SKM-1 treated with dmso at 0.1 percent for 144 hours (cell line): ENCODE data around the gene CIAO3.
"Not testable (repeated sequence)": the region's sequence is repeated elsewhere in the genome, so short reads cannot be mapped to it uniquely, and the experiment has no call there.

Source experiments
- DNase-seq: peaks from one replicate; lab custom pipeline; 2025; ENCODE audit not compliant: unreplicated experiment; lab: John Stamatoyannopoulos, UW

Gene CIAO3

GRCh38 chr16:694863-695354, 45.9 kb downstream of the CIAO3 start:
- DNase-seq = no peak

- DNase-seq = no peak
Observed at GRCh38 chr16:694187-694862, 46.5 kb downstream of the CIAO3 start.

- DNase-seq = no peak
Observed at GRCh38 chr16:693766-694165, 47.0 kb downstream of the CIAO3 start.

GRCh38 chr16:693364-693763, 47.4 kb downstream of the CIAO3 start:
- DNase-seq = no peak

GRCh38 chr16:692356-693108, 48.3 kb downstream of the CIAO3 start:
- DNase-seq = no peak

- not testable (repeated sequence) for DNase-seq
Observed at GRCh38 chr16:691242-691641, 49.6 kb downstream of the CIAO3 start.

- DNase-seq = no peak
Observed at GRCh38 chr16:689175-689897, 51.5 kb downstream of the CIAO3 start.

- no peak for DNase-seq
Observed at GRCh38 chr16:687499-687898, 53.3 kb downstream of the CIAO3 start.

- no peak for DNase-seq
Observed at GRCh38 chr16:686459-687260, 54.1 kb downstream of the CIAO3 start.

- DNase-seq = no peak
Observed at GRCh38 chr16:685967-686366, 54.8 kb downstream of the CIAO3 start.

- no peak for DNase-seq
Observed at GRCh38 chr16:684961-685696, 55.7 kb downstream of the CIAO3 start.

GRCh38 chr16:684071-684794, 56.6 kb downstream of the CIAO3 start, which contains the start of gene JMJD8:
JMJD8 (minus strand) TSS chr16:684334; CDS start chr16:684319, 15 bp downstream.
- DNase-seq = peak; percentile 87

- no peak for DNase-seq
Observed at GRCh38 chr16:683396-684070, 57.3 kb downstream of the CIAO3 start.

GRCh38 chr16:682493-683395, 58.1 kb downstream of the CIAO3 start:
- DNase-seq = no peak

- no peak for DNase-seq
Observed at GRCh38 chr16:681746-682427, 58.9 kb downstream of the CIAO3 start.

- peak; percentile 14 for DNase-seq
Observed at GRCh38 chr16:680967-681745, 59.6 kb downstream of the CIAO3 start.

- no peak for DNase-seq
Observed at GRCh38 chr16:680625-680945, 60.2 kb downstream of the CIAO3 start.
